Thyroid gland (tissue), 4 donors: ENCODE measurements around the gene ACP7. TPM values are rescaled to one million over a fixed set of nuclear protein-coding genes. Genes with fewer than 3 reads are reported as not detected.

ENCODE experiments used
- DNase-seq, 2 donors: peaks; one replicate each; pipeline ENCODE4 v3.0.0-alpha.2; 2019
- H3K27ac ChIP-seq, 3 donors: fragments of 200-600 bp; sonication (generic); 1 replicate in 2 of 3; 2 replicates in 1 of 3; pipeline ENCODE4 v1.5.1; 2016 to 2019; ENCODE audit warnings: mild to moderate bottlenecking in 1 of 3, moderate library complexity in 1 of 3
- H3K27me3 ChIP-seq: fragments of 200-600 bp; sonication (generic); one replicate; pipeline ENCODE4 v1.5.1; 2019
- H3K36me3 ChIP-seq, 2 donors: fragments of 200-600 bp; sonication (generic); one replicate each; pipeline ENCODE4 v1.5.1; 2016 to 2019
- H3K4me1 ChIP-seq, 2 donors: fragments of 200-600 bp; sonication (generic); one replicate each; pipeline ENCODE4 v1.5.1; 2017 to 2019
- H3K4me3 ChIP-seq, 3 donors: fragments of 200-600 bp; sonication (generic); replicated peaks in 1 of 3; 1 replicate in 2 of 3; 2 replicates in 1 of 3; pipeline ENCODE4 v1.5.1; 2016; ENCODE audit warnings: mild to moderate bottlenecking in 1 of 3
- H3K9me3 ChIP-seq: fragments of 200-600 bp; sonication (generic); one replicate; pipeline ENCODE4 v1.5.1; 2017
- CTCF ChIP-seq, 6 experiments: fragments of 200-600 bp in 3 of 6; fragments of 450-650 bp in 3 of 6; sonication (generic) in 3 of 6; IDR thresholded peaks; one replicate each; pipeline ENCODE4 v1.5.1; 2016 to 2019; ENCODE audit warnings: antibody characterized with exemption in 6 of 6, mild to moderate bottlenecking in 2 of 6, inconsistent platforms in 1 of 6, moderate library complexity in 1 of 6
- POLR2A ChIP-seq, 2 donors: fragments of 450-650 bp; IDR thresholded peaks; one replicate each; pipeline ENCODE4 v1.6.1; 2017; ENCODE audit warnings: antibody characterized with exemption in 2 of 2, mild to moderate bottlenecking in 2 of 2, moderate library complexity in 1 of 2
- WGBS, 2 donors: methylation state at CpG; one replicate each; pipeline ENCODE4 v1.1.5; 2017; 5-methylcytosine and 5-hydroxymethylcytosine counted together
- intact Hi-C: fragments of 100-400 bp; cut with DNase I; formaldehyde crosslinking; loops from one replicate; pipeline ENCODE4 v1.15.1; 2023
- total RNA-seq, 4 donors: library from RNA; depleted of rRNA; stranded (reverse); fragments of >200 nt; gene quantifications; one replicate each; pipeline ENCODE4 v1.2.3, GENCODE V29; 2016

The ACP7 gene
- total RNA-seq, 4 donors from 2014 or later = 0.22 TPM; not detected in 3

GRCh38 chr19:39097721-39098120 lies 13.6 kb downstream of the ACP7 start:
- TF ChIP-seq POLR2A (IDR thresholded peaks at IDR 0.05) = no peak
- TF ChIP-seq CTCF (IDR thresholded peaks at IDR 0.05) = no peak
- Histone ChIP-seq H3K27ac (no peak overlapping the region), H3K36me3 (no peaks in the 10 kb centered on the region), H3K4me1 (peaks cover 0 to 4% of the 10 kb centered on the region in 2 donors), H3K27me3 (peaks cover 5% of the 10 kb centered on the region), H3K4me3 (no peak overlapping the region), H3K9me3 (no peaks in the 10 kb centered on the region)
- WGBS, 2 donors = 84 to 92% methylated on average over 2 of the region's 2 CpGs
- intact Hi-C loops = no loop called here
- DNase-seq = no peak

DNA sequence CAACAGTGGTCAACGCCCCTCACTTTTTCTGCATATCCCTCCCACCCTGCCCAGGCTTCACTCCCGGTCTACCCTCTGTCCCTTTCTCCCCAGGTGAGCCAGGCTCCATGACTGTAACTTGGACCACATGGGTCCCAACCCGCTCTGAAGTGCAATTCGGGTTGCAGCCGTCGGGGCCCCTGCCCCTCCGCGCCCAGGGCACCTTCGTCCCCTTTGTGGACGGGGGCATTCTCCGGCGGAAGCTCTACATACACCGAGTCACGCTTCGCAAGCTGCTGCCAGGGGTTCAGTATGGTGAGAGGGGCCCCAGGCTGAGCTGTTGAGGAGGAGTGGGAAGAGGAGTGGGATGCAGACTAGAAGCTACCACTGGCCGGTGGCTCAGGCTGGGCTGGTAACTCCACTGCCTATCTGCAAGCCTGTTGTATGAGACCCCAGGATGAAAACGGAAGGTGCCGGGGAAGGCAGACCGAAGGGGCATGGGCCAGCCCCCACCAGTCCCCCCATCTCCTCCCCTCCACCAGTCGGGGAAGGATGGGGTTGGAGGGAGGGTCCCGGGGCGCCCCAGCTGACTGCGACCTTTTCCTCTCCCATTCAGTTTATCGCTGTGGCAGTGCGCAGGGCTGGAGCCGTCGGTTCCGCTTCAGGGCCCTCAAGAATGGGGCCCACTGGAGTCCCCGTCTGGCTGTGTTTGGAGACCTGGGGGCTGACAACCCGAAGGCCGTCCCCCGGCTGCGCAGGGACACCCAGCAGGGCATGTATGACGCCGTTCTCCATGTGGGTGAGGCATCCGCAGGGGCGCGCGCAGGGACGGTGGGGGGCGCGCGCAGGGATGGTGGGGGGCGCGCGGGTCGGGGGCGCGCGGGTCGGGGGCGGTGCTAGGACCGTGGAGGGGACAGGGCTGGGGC lies 14.4 kb downstream of the ACP7 start:
- H3K27me3 ChIP-seq = peaks cover 5% of the 10 kb centered on the region
- no peak for DNase-seq
- 14 to 25% methylated on average over 8 to 42 of the region's 53 CpGs for WGBS, 2 donors

DNA sequence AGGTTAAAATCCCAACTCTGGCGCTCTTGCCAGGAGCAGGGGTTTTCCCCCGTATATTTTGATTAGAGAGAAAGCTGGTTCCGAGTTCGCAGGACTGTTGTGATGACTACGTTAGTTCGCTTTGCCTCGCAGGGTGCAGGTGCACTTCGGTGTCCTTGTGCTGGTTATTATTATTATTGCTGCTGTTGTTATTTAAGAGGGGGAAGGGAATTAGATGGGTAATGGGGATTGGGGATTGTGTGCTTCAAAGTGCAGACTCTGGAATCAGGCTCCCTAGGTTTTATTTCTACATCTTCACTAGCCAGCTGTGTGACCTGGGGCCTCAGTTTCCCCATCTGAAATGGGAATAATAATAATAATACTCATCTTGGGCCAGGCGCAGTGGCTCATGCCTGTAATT lies 15.2 kb downstream of the ACP7 start:
- DNase-seq = no peak
- intact Hi-C loops = no loop called here
- H3K4me3 ChIP-seq = no peak overlapping the region
- no peaks in the 10 kb centered on the region for H3K36me3 ChIP-seq
- H3K9me3 ChIP-seq = no peaks in the 10 kb centered on the region
- peaks cover 0 to 4% of the 10 kb centered on the region in 2 donors for H3K4me1 ChIP-seq
- peaks cover 5% of the 10 kb centered on the region for H3K27me3 ChIP-seq
- TF ChIP-seq POLR2A (IDR thresholded peaks at IDR 0.05) (no peak), CTCF (IDR thresholded peaks at IDR 0.05) (no peak)
- WGBS, 2 donors = 20 to 25% methylated on average over 8 to 9 of the region's 9 CpGs
- H3K27ac ChIP-seq = no peak overlapping the region

More for the DNA sequence above, 14.4 kb downstream of the ACP7 start:
- intact Hi-C loops = no loop called here
- Histone ChIP-seq H3K4me1 (peaks cover 0 to 4% of the 10 kb centered on the region in 2 donors), H3K27ac (no peak overlapping the region), H3K36me3 (no peaks in the 10 kb centered on the region), H3K4me3 (no peak overlapping the region), H3K9me3 (no peaks in the 10 kb centered on the region)
- TF ChIP-seq CTCF (IDR thresholded peaks at IDR 0.05) (no peak), POLR2A (IDR thresholded peaks at IDR 0.05) (no peak)

DNA sequence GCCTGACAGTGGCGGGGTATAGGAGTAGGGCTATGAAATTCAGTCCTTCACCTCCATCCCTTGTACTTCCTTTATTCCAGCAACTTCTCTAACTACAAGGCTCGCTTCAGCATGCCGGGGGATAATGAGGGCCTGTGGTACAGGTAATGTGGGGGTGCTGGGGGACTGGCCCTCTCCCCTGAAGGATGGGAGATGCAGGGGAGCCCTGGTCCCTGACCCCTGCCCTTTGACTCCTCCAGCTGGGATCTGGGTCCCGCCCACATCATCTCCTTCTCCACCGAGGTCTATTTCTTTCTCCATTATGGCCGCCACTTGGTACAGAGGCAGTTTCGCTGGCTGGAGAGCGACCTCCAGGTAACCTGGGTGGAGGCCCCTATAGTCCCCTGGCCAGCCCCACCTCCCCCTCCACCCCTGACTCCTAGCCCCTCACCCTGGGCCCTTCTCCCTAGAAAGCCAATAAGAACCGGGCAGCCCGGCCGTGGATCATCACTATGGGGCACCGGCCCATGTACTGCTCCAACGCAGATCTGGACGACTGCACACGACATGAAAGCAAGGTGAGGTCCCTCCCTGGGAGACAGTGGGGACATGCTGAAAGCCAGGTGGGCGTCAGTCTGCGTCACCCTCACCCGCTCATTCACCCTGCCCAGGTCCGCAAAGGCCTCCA lies 16.5 kb downstream of the ACP7 start:
- H3K9me3 ChIP-seq = no peaks in the 10 kb centered on the region
- H3K4me3 ChIP-seq = no peak overlapping the region
- no peak for DNase-seq
- H3K27me3 ChIP-seq = peaks cover 5% of the 10 kb centered on the region
- H3K4me1 ChIP-seq = peaks cover 0 to 4% of the 10 kb centered on the region in 2 donors
- H3K36me3 ChIP-seq = no peaks in the 10 kb centered on the region
- WGBS, 2 donors = 83 to 92% methylated on average over 8 to 19 of the region's 19 CpGs
- no peak overlapping the region for H3K27ac ChIP-seq
- TF ChIP-seq POLR2A (IDR thresholded peaks at IDR 0.05) = no peak
- no peak for TF ChIP-seq CTCF (IDR thresholded peaks at IDR 0.05)
- intact Hi-C loops = no loop called here

DNA sequence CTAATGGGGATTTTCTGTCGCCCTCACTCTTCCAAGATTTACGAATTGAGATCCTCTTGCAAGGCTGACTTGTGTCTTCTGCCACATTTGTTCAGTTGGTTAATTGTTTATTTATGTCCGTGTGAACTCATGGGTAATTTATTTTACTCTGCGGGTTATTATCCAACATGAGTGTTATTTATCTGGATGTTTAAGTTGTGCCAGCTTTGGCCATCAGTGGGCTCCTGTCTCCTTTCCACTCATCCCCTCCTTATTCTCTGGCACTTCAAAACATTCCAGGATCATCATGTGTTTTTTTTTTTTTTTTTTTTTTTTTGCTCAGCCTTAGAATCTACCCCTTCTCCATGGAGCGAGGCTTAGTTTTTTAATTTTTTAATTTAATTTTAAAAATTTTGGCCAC lies 19.0 kb downstream of the ACP7 start:
- no peaks in the 10 kb centered on the region for H3K9me3 ChIP-seq
- H3K27me3 ChIP-seq = peaks cover 5% of the 10 kb centered on the region
- no peak for TF ChIP-seq POLR2A (IDR thresholded peaks at IDR 0.05)
- TF ChIP-seq CTCF (IDR thresholded peaks at IDR 0.05) = no peak
- intact Hi-C loops = no loop called here
- H3K27ac ChIP-seq = no peak overlapping the region
- peaks cover 0 to 4% of the 10 kb centered on the region in 2 donors for H3K4me1 ChIP-seq
- no peaks in the 10 kb centered on the region for H3K36me3 ChIP-seq
- DNase-seq = no peak
- 57 to 72% methylated on average over 5 of the region's 5 CpGs for WGBS, 2 donors
- H3K4me3 ChIP-seq = no peak overlapping the region
